GM19193 (cell line): ENCODE results near the gene SRRM4.

Experiments used
- POLR2A ChIP-seq: IDR thresholded peaks from 4 replicates; pipeline ENCODE4 v1.6.1; 2011; ENCODE audit not compliant: insufficient read depth, insufficient read length; ENCODE audit errors: extremely low read depth

SRRM4 gene

GRCh38 chr12:118984161-118984943 lies 3.0 kb downstream of the SRRM4 start:
- TF ChIP-seq POLR2A: no peak

DNA sequence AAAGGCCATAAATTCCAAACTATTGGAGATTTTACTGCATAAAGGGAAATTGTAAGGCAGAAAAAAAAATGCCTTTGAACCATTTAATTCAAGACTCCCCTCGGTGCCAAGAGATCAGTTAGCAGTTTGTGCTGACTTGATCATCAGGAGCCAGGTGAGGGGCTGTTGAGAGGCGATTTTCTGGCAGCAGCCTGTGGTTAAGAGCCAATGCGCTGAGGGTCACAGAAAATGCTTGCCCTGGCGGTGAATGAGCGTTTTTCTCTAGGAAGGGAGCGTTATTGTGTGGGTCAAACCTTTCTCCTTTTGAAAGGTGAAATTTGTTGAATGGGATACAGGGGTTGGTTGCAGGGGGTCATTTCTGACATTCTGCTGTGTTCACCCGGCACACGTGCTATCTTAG lies 4.7 kb downstream of the SRRM4 start:
- TF ChIP-seq POLR2A: no peak

GRCh38 chr12:118999107-118999506 lies 17.8 kb downstream of the SRRM4 start:
- TF ChIP-seq POLR2A: no peak

DNA sequence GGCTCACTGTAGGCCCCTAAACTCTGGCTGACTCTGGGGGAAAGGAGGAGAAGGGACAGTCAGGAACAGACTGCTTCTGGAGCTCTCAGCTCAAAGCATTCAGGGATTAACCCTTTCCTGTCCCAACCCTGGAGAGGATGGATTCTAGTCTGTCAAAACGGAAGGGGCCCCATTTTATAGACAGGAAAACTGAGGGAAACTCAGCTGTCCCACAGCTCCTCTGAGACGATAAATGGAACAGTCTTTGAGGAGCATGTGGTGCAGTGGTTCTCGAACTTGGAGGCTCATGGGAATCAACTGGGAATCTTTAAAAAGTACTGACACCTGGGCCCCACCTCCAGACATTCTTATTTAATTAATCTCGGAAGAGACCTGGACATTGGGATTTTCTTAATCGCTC lies 23.7 kb downstream of the SRRM4 start:
- TF ChIP-seq POLR2A: no peak

- no peak for TF ChIP-seq POLR2A
Measured at GRCh38 chr12:119005913-119006312, 24.6 kb downstream of the SRRM4 start.

GRCh38 chr12:119006746-119007145 lies 25.4 kb downstream of the SRRM4 start:
- no peak for TF ChIP-seq POLR2A

- no peak for TF ChIP-seq POLR2A
Measured at GRCh38 chr12:119008691-119009221, 27.4 kb downstream of the SRRM4 start.

- TF ChIP-seq POLR2A: no peak
Measured at GRCh38 chr12:119011231-119011630, 29.9 kb downstream of the SRRM4 start.

DNA sequence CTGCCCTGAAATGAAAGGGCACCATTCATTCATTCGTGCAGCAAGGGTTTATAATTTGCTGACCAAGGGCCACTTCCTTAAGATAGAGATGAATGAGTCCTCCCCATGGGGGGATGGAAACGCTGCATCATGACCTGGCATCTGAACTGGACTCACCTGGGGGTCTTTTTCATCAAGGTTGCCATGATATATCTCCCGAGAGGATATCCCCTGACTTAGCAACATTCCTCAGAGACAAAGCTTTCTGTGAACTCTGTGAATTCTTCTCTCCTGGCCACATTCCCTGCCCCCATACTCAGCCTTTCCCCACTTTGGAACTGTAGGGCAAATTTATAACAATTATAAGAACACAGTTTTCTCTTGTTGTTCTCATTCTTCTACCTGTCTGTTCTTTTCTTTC lies 30.8 kb downstream of the SRRM4 start:
- no peak for TF ChIP-seq POLR2A

DNA sequence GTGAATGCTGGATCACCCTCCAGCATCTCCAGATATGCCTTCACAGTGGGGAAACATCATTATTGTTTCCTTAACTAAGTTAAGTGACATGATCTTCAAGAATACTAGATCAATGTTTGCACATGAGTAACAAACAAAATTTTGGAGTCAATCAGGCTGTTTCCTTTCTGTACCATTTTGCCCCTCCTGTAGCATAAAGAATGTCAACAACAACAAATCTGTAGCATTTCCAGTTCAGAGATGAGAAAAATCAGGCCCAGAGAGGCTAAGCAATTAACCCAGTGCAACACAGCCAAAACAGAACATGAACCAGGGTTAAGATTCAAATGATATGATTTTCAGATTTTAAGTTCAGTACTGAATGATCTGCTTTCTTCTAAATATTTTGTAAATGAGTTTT lies 31.7 kb downstream of the SRRM4 start:
- TF ChIP-seq POLR2A: no peak

GRCh38 chr12:119014368-119014767 lies 33.0 kb downstream of the SRRM4 start:
- TF ChIP-seq POLR2A: no peak

DNA sequence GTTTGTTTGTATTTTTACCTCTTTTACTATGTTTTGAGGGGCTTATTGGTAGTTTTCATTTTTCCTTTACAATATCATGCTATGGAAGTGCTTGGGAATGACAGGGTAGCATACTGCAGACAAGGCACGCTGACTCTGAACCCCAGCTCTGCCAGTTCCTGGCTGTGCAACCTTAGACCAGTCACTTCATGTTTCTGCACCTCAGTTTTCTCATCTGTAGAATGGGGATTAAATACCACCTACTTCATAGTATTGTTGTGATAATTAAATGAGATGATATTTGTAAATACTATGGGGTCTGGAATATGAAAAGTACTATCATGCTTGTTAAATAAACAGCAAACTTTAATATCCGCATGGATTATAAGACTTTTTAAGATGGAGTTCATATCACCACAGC lies 35.4 kb downstream of the SRRM4 start:
- no peak for TF ChIP-seq POLR2A

- no peak for TF ChIP-seq POLR2A
Measured at GRCh38 chr12:119019166-119019565, 37.8 kb downstream of the SRRM4 start.

- no peak for TF ChIP-seq POLR2A
Measured at GRCh38 chr12:119020406-119021360, 39.3 kb downstream of the SRRM4 start.

GRCh38 chr12:119024356-119024755 lies 43.0 kb downstream of the SRRM4 start:
- TF ChIP-seq POLR2A: no peak
